Measurements from ENCODE around the gene IL19. TPM values are rescaled to one million over a fixed set of nuclear protein-coding genes. Genes with fewer than 3 reads are reported as not detected.

Gene IL19
- total and polyA plus RNA-seq, 2 of the 13 experiments (the other 11 are each of a cell fraction or from before 2014, with no cell fraction given) = not detected

DNA sequence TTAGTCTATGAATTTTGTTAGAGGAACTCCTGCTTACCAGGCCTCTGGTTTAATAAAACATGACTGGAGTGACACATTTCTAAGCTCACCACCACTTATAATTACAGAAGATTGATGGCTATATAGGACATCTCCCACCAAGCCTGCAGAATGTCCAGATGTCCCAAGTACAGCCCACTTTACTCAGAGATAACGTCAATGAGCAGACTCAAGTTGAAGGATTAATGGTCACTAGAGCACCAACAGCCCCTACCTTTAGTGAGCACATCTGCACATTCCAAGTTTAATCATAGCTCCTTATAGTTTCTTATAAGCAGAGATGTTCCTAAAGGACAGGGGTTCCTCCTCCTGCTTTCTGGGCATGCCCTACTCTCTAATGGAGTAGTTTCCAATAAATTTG lies 57.5 kb downstream of the IL19 start:
- Histone ChIP-seq H2AFZ (ENCODE audit: low read length) (no peak overlapping the region), H3K79me2 (ENCODE audit: insufficient read depth, low read length) (no peaks in the 10 kb centered on the region), H3K4me2 (ENCODE audit: low read depth, low read length) (no peak overlapping the region), H3K4me1 (ENCODE audit: insufficient read depth, low read length) (no peaks in the 10 kb centered on the region), H3K4me3 (replicated peaks in 1 of 3; ENCODE audit: insufficient read depth in 1 of 3, low read depth in 2 of 3, low read length in 3 of 3) (no peak overlapping the region), H3K9me3 (ENCODE audit: low read length) (no peaks in the 10 kb centered on the region), H3K27me3 (ENCODE audit: control insufficient read depth in 1 of 2, insufficient read depth in 2 of 2, low read length in 2 of 2) (peaks cover 2 to 8% of the 10 kb centered on the region in 2 experiments; a peak in 2 of 5 replicates), H3K27ac (ENCODE audit: extremely low read length, insufficient read depth, low read length) (no peak overlapping the region), H4K20me1 (ENCODE audit: insufficient read depth, low read length) (no peaks in the 10 kb centered on the region), H3K36me3 (replicated peaks in 1 of 2; ENCODE audit: control insufficient read depth in 1 of 2, insufficient read depth in 2 of 2, low read length in 2 of 2) (no peaks in the 10 kb centered on the region), H3K9ac (ENCODE audit: insufficient read depth, low read depth, low read length) (no peak overlapping the region)
- DNase-seq (ENCODE audit: low spot score) (no peak), ATAC-seq (no peak), FAIRE-seq (no peak)
- POLR2A ChIA-PET = no interaction called here
- CTCF ChIA-PET (ENCODE audit: low intra/inter-chr PET ratio, low total read pairs) = no interaction called here
- in situ Hi-C loops (cut with HindIII; ENCODE audit: extremely low pct_ligation_motif_present, low pct_unique_long_range_greater_than_20kb) = no loop called here
- TF ChIP-seq, protein P1, sequence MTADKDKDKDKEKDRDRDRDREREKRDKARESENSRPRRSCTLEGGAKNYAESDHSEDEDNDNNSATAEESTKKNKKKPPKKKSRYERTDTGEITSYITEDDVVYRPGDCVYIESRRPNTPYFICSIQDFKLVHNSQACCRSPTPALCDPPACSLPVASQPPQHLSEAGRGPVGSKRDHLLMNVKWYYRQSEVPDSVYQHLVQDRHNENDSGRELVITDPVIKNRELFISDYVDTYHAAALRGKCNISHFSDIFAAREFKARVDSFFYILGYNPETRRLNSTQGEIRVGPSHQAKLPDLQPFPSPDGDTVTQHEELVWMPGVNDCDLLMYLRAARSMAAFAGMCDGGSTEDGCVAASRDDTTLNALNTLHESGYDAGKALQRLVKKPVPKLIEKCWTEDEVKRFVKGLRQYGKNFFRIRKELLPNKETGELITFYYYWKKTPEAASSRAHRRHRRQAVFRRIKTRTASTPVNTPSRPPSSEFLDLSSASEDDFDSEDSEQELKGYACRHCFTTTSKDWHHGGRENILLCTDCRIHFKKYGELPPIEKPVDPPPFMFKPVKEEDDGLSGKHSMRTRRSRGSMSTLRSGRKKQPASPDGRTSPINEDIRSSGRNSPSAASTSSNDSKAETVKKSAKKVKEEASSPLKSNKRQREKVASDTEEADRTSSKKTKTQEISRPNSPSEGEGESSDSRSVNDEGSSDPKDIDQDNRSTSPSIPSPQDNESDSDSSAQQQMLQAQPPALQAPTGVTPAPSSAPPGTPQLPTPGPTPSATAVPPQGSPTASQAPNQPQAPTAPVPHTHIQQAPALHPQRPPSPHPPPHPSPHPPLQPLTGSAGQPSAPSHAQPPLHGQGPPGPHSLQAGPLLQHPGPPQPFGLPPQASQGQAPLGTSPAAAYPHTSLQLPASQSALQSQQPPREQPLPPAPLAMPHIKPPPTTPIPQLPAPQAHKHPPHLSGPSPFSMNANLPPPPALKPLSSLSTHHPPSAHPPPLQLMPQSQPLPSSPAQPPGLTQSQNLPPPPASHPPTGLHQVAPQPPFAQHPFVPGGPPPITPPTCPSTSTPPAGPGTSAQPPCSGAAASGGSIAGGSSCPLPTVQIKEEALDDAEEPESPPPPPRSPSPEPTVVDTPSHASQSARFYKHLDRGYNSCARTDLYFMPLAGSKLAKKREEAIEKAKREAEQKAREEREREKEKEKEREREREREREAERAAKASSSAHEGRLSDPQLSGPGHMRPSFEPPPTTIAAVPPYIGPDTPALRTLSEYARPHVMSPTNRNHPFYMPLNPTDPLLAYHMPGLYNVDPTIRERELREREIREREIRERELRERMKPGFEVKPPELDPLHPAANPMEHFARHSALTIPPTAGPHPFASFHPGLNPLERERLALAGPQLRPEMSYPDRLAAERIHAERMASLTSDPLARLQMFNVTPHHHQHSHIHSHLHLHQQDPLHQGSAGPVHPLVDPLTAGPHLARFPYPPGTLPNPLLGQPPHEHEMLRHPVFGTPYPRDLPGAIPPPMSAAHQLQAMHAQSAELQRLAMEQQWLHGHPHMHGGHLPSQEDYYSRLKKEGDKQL (CRISPR knock-in tag; IDR thresholded peaks at IDR 0.05; ENCODE audit: low read depth) = no peak
- TF ChIP-seq TBX2 (CRISPR knock-in tag; IDR thresholded peaks at IDR 0.05; ENCODE audit: borderline replicate concordance) = no peak
- TF ChIP-seq MAZ (IDR thresholded peaks at IDR 0.05; ENCODE audit: borderline replicate concordance, low read depth, low read length) = no peak
- TF ChIP-seq MAZ (CRISPR knock-in tag; IDR thresholded peaks at IDR 0.05; ENCODE audit: low read depth) = no peak
- TF ChIP-seq KLF16 (CRISPR knock-in tag; IDR thresholded peaks at IDR 0.05) = no peak
- TF ChIP-seq ATF7-NPFF (CRISPR knock-in tag; IDR thresholded peaks at IDR 0.05; ENCODE audit: low read depth) = no peak
- TF ChIP-seq CHD4 (IDR thresholded peaks at IDR 0.05; ENCODE audit: borderline replicate concordance, low read length) = no peak
- no TSS peak for BruUV-seq (replicated peaks)
- intact Hi-C loops (cut with micrococcal nuclease; ENCODE audit: unreplicated experiment) = no loop called here
- 44% methylated on average over 1 of the region's 1 CpG for WGBS (ENCODE audit: low lambda C conversion rate)
